Renal pelvis (tissue), 4 donors: Measurements from ENCODE around the gene KCNQ4. TPM values are rescaled to one million over a fixed set of nuclear protein-coding genes. Genes with fewer than 3 reads are reported as not detected.

Experiments
- DNase-seq: peaks from one replicate; pipeline ENCODE4 v3.0.0-alpha.2; 2013
- polyA plus RNA-seq, 3 donors: library from polyadenylated mRNA; unstranded; fragments of 120-200 nt; gene quantifications; one replicate each; pipeline ENCODE4 v1.2.1, GENCODE V29; 2013; ENCODE audit not compliant: insufficient read length in 3 of 3

The KCNQ4 gene
- polyA plus RNA-seq, 3 donors = 2.1 to 2.5 (median 2.5) TPM

DNA sequence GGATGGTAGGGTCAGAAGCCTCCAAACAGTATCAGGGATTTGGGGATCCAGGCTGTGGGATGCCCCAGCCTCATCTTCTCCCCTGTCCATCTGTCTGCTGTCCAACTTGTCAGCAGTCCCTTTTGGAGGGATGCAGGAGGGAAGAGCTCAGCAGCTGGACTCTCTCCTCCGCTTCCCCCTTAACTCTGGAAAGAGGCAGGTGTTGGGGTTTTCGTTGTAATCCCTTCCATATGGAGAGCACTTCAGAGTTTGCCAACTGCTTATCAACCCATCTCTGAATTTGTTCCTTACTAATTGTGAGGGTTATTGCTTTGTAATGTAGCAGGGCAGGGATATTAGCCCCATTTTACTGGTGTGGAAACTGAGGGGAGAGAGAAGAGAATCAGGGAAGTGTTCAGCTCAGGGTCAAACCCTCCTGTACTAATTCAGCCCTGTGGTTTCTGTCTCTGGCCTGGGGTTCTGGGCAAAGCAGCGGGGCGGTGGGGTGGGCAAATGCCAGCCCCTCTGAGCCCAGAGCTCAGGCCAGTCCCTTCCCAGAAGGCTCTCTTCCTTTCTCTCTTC lies 75.3 kb downstream of the KCNQ4 start:
- DNase-seq = no peak

DNA sequence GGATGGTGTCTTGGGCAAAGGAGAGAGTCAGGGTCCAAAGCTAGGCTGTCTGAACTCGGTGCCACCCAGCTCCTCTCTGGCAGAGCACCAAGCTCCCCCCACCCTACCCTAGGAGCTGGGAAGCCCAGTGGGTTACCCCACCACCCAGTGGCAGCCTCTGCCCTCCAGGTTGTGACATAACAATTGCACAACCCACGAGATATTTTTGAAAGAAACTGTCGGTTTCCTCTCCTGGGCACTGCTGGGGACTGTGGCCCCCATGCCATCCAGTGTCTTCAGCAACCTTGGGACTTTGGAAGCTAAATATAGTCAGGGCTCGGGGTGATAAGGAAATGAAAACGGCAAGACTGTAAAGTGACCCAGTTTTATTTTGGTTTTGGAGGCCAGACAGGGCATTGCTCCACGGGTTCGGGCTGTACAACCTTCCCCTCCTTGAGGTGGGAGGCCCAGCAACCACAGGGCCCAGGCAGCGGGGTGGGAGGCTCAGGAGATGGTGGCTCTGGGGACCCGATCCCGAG lies 77.2 kb downstream of the KCNQ4 start:
- DNase-seq = no peak

DNA sequence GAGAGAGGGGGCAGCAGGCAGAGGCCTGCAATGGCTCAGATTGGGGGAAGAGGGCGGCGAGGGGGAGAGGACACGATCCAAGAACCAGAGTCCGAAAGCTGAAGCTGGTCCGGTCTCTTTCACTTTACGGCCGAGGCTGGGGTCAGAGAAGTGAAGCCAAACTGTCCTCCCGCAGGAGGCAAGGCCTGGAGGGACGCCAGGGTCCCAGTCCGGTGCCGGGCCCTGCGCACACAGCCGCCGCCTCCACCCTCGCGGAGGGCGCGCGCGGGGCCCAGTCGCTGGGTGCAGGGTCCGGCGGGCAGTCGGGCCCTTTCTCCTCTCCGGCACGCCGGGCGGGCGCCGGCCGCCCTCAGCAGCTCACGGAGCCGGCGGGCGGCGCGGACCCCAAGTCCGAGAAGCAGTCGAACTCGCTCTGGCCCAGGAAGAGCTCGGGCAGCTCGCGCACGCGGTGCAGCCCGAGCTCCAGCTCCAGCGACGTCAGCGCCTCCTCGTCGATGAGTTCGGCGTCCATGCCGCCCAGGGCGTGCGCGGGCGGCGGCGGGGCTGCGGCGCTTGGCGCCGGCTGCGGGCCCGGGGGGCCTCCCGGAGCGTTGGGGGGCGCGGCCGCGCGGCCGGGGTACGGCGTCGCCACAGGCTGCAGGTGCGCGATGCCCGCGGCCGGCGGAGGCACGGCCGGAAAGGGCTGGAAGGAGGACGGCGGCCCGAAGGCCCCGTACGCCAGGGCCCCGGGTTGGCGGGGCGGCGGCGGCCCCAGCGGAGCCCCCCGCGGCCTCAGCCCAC lies 77.8 kb downstream of the KCNQ4 start:
- no peak for DNase-seq

DNA sequence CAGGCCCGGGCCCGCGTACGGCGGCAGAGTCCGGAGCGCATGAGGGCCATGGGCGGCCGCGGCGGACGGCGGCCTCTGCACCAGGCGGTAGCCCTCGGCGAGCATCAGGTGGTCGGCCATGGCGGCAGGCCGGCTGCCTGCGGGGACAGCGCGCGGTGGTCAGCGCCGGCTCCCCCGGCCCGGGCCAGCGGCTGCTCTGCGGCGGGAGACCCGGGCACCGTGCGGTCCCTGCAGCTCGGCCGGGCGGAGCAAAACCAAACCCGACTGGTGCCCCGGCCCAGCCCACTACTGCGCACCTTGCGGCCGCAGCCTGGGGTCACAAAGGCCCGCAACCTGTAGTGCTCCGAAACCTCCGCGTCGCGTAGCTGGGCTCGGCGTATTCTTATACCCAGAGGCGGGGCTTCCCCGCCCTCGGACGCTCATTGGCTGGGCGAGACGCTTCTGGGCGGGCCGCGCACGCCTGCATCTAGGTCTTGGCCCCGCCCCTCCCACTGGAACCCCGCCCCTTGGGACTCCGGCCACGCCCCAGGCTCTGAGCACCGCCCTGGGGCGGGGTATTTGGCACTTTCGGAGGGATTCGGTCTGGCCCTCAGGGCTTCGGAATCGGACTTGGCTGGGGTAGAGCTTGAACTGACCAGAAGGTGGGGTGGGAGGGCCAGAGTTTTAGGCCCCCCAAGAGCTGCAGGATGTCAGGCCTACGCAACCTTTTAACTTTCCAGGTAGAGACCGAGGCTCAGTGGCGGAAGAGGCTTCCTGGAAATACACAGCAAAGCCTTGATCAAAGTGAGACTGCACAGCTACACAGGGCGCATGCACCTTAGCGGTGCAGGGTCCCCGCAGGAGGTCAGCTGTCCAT lies 78.6 kb downstream of the KCNQ4 start, which contains the start of gene CITED4:
Gene CITED4, minus strand, starts transcription at position 356 of the 856 bp plus-strand sequence. Its CDS starts 236 bp downstream, at position 120.
- DNase-seq = peak; percentile 94

DNA sequence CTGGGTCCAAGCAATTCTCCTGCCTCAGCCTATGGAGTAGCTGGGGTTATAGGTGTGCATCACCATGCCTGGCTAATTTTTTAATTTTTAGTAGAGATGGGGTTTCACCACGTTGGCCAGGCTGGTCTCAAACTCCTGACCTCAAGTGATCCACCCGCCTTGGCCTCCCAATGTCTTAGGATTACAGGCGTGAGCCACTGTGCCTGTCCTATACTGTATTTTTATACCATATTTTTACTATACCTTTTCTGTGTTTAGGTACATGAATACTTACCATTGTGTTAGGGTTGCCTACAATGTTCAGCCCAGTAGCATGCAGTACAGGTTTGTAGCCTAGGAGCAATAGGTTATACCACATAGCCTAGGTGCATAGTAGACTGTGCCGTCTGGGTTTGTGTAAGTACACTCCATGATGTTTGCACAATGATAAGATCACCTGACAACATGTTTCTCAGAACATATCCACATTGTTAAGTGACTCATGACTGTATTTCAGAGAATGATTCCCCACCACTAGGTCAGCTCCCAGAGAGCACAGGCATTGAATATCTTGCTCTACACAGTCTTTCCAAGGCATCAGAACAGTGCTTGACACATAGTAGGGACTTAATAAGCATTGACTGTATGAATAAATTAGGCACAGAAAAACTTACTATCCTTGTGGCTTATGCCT lies 84.6 kb downstream of the KCNQ4 start:
- no peak for DNase-seq

DNA sequence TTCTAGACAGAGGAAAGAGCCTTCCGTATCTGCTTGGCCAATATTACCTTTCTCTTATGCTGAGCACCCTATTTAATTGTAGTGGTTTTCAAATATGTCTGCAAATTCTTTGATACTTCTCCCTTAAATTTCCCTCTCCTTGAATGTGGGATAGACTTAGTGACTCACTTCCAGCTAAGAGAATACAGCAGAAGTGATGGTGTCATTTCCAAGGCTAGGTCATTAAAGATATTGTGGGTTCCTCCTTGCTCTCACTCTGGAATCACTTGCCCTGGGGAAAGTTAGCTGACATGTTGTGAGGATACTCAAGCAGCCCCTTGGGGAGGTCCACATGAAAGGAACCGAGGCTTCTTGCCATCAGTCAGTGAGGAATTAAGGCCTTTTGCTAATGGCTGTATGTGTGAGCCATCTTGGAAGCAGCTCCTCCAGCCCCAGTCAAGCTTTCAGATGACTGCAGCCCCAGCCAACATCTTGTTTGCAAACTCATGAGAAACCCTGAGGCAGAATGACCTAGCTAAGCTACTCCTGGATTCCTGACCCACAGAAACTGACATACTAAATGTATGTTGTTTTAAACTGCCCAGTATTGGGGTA lies 86.6 kb downstream of the KCNQ4 start:
- DNase-seq = no peak

DNA sequence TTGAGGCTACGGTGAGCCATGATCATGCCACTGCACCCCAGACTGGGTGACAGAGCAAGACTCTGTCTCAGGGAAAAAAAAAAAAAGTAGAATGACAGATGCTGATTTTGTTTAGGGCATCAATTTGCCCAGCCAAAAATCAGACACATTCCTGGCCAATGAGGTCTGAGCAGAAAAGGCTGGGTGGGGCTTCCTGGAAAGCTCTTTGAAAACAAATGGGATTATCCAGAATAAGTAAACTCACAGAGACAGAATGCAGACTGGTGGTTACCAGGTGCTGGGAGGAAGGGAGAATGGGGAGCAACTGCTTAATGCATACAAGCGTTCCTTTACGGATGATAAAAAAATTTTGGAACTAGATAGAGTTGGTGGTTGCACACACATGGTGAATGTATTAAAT lies 88.7 kb downstream of the KCNQ4 start:
- no peak for DNase-seq

DNA sequence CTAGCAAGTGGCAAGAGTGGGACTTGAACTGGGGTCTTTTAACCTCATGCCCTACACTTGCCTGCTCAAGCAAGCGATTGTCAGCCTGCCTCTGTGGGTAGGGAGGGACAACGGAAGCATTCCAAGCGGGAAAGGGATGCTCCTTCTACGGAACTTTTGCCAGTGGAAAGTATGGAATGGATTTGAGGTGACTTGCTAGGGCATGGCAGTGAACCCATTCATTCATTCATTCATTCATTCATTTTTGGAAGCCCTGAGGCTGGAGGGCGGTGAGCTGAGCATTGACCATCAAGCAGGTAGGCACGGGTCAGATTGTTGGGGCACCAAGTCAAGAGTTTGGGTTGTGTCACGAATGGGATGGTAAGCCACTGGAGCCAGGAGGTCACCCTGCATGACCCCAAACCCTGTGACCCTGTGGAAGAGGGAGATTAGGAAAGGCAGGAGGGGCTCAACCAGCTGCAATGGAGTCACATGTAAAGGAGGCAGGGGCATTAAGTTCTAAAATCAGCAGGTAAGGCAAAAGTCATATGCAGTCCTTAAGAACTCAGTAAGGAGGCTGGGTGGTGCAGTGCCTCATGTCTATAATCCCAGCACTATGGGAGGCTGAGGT lies 90.4 kb downstream of the KCNQ4 start:
- DNase-seq = no peak

DNA sequence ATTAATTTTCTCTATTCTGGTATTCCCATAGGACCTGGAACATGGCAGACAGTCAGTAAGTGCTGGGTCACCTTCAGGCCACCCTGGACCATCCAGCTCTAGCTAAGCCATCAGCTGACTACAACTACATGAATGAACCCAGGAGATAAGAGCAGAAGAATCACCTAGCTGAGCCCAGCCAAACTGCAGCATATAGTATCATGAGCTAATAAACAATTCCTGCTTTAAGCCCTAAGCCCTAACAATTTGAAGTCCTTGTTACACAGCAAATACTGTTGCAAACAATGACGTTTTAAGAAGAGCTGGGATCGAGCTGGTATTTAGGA lies 92.8 kb downstream of the KCNQ4 start:
- no peak for DNase-seq

DNA sequence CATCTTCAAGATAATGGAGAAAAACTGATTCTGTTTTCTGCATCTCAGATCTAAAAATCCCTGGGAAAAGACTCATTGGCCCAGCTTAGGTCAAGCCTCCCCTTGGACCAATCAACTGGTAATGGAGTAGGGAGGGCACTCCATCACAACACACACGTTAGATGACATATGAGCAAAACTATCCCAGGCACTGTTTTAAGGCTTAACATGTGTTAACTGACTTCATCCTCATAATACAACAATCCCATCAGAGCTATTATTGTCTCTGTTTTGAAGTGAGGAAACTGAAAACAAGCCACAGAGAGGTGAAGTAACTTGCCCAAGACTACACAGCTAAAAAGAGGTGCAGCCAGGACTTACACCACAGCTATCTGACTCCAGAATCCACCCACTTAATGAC lies 93.3 kb downstream of the KCNQ4 start:
- DNase-seq = no peak

DNA sequence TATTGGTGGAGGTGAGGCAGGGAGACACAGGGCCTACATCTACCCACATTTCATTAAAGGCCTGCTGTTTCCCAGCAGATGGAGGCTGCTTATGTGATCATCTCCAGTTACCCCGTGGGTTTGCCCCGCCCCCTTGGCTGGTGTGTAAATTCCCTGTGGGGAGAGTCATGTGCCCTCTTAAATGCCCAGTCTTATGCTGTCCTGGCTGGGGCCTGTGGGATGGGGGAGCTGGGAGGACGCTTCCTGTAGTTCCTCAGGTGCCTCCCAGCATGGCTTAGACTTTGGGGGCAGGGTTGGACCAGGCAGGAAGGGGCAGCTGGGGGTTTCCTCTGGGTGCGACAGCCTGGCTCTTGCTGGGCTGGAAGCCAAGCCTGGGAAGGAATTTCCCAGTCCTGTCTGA lies 94.1 kb downstream of the KCNQ4 start:
- DNase-seq = no peak

DNA sequence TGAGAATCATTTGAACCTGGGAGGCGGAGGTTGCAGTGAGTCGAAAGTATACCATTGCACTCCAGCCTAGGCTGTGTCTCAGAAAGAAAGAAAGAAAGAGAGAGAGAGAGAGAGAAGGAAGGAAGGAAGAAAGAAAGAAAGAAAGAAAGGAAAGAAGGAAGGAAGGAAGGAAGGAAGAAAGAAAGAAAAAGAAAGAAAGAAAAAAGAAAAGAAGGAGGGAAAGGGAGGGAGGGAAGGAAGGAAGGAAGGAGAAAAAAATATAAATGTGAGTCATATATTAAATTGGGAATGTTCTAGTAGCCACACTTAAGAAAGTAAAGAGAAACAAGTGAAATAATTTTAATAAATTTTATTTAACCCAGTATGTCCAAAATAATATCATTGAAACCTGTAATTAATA lies 95.3 kb downstream of the KCNQ4 start:
- DNase-seq = no peak

DNA sequence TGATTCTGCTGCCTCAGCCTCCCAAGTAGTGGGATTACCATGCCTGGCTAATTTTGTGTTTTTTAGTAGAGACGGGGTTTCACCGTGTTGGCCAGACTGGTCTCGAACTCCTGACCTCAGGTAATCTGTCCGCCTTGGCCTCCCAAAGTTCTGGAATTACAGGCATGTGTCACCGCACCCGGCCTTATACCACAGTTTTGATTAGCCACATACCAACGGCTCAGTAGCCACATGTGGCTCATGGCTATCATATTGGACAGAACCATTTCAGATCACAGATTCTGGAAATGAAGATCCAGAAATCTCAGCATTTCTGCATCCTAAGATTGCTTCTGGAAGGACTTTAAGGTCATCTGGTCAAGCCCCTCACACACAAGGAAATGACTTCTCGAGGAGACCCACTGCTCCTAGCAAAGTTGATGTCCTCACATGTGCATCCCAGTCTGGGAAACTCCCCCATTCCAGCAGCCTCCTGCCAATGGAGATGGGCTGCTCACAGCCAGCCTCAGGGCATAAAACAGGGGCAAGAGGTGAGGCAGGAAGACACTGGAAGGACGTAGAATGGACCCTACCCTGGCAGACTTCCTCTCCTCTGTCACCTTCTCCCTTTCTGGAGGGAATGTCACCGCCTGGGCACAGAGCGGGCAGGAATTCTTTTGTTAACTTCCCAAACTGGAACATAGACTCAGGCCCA lies 96.0 kb downstream of the KCNQ4 start:
- no peak for DNase-seq

DNA sequence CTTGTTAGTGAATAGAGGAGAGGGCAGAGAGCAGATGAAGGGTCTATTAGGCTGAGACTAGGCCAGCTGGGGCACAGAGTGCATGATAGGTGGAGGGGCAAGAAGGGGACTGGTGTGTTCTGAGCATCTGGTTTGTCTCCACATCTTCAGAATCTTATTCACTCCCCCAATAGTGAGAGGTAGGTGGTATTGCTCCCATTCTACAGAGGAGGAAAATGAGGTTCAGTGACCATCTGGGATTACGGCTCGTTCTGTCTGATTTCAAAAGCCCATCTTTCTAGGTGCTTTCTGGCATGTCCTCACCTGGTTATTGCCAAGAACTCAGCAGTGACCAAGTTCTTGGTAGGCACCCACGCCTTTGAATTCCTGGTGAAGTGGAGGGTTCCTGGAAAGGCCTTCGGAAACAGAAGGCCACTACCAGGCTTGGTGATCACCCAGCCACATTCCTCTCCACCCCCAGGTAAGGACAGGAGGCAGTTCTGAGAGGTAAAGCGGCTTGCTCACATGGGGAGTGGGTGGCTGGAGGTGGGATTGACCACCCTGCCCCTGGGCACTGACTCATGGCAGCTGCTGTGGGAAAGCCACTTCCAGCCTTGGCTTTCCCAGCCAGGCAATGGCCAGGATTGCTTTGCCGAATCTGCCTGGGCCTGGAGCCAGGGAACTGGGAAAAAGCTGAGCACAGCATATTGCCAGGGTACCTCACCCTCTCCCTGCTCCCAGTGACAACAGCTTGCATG lies 97.4 kb downstream of the KCNQ4 start:
- no peak for DNase-seq

DNA sequence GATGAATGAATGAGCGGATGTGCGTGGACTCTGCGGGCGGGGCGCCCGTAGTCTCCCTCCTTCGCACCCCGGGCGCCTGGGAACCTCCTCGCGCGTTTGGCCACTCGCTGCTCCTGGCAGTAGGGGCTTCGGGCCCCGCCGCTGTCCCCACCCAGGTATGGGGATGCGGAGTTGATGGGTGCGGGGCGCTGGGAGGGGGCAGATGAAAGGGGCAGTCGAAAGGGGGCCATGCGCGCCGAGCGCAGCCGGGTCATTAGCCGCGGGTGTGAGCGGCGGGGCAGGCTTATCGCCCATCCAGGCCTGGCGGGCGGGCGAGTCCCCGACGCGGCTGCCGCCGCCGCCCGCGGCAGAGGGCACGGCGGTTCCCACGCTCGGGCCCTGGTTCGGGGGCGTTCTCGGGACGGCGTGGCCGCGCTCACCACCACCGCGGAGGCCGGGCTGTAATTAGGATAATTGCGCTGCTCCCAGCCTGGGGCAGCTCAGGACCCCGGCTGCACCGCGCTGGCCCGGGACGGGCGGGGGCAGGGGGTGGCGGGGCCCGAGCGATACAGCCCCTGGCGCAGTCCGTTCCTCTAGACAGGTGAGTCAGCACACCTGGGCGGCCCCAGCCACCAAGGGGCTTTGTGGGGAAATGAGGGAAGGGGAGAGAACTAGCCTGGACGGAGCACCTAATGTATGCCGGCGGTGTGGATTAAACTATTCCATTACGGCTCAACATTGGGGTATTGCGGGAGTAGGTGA lies 100.6 kb downstream of the KCNQ4 start:
- DNase-seq = no peak

DNA sequence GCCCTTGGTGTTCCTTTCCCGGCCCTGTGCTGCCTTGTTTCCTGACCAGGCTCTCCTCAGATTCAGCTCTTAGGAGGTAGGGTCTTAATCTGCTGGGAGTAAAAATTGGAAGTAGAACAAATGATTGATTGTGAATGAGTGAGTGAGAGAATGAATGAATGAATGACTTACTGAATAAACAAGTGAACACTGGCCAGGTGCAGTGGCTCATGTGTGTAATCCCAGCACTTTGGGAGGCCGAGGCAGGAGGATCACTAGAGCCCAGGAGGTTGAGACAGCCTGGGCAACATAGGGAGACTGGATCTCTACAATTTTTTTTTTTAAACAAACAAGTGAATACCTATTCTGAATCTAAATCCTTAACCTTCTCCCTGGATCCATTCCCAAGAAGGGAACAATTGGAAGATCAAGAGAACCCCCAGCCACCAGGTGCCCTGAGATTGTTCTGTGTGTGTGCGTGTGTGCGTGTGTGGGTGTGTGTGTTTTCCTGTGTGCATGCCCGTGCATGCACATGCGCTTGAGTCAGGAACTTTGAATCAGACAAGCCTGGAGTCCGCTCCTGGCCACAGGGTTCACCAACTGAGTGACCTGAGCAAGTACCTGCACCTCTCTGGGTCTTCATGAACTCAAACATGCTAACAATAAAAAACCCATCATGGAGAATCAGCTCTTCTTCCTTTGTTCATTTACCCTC lies 102.9 kb downstream of the KCNQ4 start:
- no peak for DNase-seq

DNA sequence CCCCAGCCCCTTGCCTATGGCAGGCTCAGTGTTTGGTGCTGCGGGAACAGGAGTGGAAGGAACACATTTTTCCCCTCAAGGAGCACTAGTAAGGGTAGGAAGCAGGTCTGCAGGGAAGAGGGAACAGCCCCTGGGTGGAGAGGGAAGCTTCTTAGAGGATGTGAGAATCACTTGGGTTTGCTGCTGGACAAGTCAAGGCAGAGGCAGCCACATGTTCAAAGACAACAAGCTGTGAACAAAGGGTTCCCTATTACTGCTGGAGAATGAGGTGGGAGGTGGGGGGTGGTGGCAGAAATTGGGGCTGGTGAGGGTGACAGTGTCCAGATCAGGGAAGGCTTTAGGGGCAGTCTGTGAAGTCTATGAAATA lies 103.4 kb downstream of the KCNQ4 start:
- no peak for DNase-seq

DNA sequence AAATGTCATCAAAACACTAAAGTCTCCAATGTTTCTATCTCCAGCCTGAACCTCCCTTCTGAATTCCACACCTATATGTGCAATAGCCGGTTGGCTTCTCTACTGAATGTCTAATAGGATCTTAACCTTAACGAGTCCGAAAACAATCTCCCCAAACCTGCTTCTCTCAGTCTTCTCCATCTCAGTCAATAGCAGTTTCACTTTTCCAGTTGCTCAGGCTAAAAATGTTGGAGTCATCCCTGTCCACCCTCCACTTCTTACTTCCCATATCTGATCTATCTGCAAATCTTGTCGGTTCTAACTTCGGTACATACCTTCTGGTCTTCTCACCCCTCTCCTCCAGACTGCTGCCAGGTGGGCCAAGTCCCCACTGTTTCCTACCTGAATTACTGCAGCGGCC lies 104.1 kb downstream of the KCNQ4 start:
- no peak for DNase-seq
